CD4-positive, alpha-beta T cell treated with Interferon gamma for 1 hour (primary cell): Measurements from ENCODE around the gene DCTN1.
A peak's percentile ranks its signal among the peaks of the same experiment; 100 is the strongest.
"Not testable (repeated sequence)": the region's sequence is repeated elsewhere in the genome, so short reads cannot be mapped to it uniquely, and the experiment has no call there.

Source experiments
- DNase-seq: peaks from one replicate; pipeline ENCODE4 v3.0.0-alpha.2; 2020

The DCTN1 gene

DNA sequence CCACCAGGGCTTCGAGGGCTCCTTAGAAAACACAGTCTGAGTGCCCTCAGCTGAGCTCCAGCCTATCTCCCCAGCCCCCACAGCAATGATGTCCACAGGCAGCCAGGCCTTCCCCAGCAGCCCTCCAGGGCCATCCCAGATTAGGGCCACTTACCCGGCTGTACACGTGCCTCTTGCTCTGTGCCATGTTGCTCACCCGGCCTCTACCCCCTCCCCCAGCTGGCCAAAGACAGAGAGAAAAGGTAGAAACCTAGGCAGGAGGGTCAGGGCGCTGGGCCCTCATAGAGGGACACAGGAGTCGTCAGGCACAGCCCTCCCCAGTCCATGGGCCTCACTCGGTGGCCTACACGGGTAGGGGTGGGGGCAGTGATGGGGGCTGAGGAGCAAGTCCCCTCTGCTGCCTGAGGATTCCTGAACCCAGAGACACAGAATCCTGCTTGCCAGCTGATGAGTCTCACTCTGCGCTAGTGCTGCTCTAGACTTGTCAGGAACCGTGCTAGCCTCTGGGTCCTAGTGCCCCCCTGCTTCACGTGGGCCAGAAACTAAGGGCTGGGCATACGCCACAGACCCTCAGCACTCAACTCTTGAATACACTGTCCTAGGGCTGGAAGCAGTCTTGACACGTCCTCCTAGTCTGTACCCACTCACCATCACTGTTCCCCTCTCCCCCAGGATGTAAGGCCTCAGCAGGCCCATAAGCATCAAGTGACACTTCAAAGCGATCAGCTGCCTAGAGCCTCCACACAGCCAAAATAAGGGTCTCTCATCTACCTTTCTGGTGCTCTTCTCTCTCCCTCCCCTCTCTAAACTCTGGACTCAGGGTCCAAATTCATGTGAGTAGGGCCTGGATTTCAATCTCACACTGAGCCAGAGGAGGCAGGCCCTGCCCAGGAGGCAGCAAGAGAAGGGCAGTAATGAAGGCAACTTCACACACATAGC, at the start of gene DCTN1:
Gene DCTN1, minus strand, starts transcription at position 461 of the 939 bp plus-strand sequence. Its CDS starts 274 bp downstream, at position 187.
- DNase-seq = no peak

GRCh38 chr2:74428675-74429074, 48.6 kb upstream of the DCTN1 start:
- no peak for DNase-seq

GRCh38 chr2:74427551-74427950, 47.4 kb upstream of the DCTN1 start:
- DNase-seq = no peak

- no peak for DNase-seq
These were observed 46.2 kb upstream of the DCTN1 start for GRCh38 chr2:74426181-74426758.

GRCh38 chr2:74425523-74425922, 45.4 kb upstream of the DCTN1 start:
- DNase-seq = no peak

GRCh38 chr2:74424995-74425406, 44.9 kb upstream of the DCTN1 start:
- DNase-seq = no peak

GRCh38 chr2:74424139-74424992, 44.3 kb upstream of the DCTN1 start:
- no peak for DNase-seq

DNA sequence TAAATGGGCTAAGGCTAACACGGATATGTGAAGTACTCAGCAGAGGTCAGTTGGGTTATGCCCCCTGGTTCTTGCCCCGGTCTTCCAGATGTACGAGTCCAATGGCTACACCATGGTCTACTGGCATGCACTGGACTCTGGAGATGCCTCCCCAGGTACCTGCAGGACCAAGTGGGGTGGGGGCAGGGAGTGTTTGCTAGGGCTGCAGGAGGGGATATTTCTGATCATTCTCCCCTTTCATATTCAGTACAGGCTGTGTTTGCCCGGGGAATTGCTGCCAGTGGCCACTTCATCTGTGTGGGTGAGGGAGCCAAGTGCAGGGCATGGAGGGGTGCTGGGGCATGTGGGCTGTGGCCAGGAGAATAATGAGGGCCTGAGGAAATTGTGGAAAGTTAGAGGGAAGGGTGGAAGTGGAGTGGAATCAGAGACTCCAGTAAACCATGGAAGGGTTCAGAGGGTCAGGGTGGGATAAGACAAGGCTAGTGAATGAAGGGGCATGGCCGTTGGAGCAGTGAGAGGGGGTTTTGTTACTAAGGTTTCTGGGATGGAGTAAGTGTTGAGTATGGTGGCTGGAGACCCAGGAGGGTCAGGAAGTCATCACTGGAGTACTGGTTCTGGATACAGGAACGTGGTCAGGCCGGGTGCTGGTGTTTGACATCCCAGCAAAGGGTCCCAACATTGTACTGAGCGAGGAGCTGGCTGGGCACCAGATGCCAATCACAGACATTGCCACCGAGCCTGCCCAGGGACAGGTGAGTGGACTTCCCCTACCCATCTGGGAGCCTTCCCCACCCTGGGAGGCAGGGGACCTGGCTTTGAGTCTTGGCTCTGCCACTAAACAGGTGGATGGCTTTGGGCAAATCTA, 43.4 kb upstream of the DCTN1 start:
- no peak for DNase-seq

- peak; percentile 96 for DNase-seq
These were observed 41.2 kb upstream of the DCTN1 start, which contains the start of the genes C2orf81 and WDR54 for GRCh38 chr2:74421221-74421870. Gene C2orf81 (minus strand): TSS chr2:74421619. CDS start chr2:74421560, 59 bp downstream. Gene WDR54 (plus strand): TSS chr2:74421730. CDS start chr2:74422154, 424 bp downstream.

GRCh38 chr2:74420443-74421103, 40.5 kb upstream of the DCTN1 start:
- not testable (repeated sequence) for DNase-seq

DNA sequence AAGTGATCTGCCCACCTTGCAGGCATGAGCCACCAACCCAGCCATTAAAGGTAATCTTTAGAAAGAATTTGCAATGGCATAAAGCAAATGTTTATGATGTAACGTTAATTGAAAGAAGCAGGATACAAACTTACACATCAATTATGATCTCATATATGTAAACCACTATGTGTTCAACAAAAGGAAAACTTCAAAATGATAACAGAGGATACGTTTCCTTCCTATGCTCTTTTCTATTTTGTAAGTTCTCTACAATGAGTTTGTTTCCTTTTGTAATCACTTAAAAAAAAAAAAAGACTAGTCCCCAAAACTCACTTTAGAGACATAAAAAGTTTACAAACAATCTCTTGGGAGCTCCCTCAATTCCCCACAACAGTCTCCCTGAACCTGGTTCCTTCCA, 39.9 kb upstream of the DCTN1 start:
- no peak for DNase-seq

DNA sequence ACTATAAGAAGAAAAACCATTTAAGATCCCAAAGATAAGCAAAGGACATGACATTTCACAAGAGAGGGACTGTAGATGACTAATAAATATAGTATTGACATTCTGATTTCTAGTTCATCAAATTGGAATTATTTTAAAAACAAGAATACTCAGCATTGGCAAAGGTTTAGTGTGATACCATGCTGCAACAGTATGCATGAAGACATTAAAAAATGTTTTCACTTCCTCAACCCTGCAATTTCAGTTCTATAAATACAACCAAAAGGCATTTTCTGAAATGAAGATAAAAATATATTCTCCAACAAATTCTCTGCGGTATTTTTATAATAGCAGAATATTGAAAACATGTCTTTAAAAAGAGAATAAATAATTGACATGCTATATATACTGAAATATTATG, 39.2 kb upstream of the DCTN1 start:
- no peak for DNase-seq

GRCh38 chr2:74418312-74418711, 38.2 kb upstream of the DCTN1 start:
- DNase-seq = no peak

DNA sequence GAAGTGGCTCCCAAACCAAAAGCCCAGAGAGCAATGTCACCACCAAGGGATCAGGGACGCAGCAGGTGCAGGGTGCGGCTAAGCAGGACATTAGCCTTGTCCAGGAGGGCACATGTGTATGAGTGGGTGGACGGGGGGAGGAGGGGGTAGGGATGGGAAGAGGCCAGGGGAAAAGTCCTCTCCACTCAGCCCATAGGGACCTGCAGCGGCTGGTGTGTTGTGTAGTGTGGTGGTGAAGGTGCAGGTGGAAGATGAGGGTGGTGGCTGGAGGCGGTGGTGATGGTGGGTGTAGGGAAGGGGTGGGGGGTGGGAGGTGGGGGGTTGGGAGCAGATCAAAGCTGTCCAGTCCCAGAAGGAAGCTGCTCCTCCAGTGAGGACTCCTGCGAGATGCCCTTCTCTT, 37.7 kb upstream of the DCTN1 start:
- DNase-seq = no peak

DNA sequence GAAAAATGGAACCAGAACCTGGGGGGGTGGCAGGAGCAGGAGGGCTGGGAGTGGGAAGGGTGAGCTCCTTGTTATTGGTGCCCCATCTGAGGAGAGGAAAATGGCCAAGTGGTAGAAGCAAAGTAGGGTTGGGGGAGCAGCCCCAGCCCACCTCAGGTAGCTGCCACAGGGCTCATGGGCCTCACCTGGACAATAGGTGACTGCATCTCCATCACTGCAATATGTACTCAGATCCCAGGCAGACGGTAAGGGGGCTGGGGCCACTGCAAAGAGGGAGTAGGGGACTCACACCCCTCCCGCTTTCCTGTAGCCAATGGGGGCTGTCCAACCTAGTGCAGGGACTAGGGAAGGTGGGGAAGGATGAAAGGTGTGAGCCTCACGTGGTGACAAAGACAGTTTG, 37.1 kb upstream of the DCTN1 start:
- no peak for DNase-seq

- no peak for DNase-seq
These were observed 36.7 kb upstream of the DCTN1 start for GRCh38 chr2:74416778-74417177.

GRCh38 chr2:74415762-74416395, 35.8 kb upstream of the DCTN1 start:
- no peak for DNase-seq

DNA sequence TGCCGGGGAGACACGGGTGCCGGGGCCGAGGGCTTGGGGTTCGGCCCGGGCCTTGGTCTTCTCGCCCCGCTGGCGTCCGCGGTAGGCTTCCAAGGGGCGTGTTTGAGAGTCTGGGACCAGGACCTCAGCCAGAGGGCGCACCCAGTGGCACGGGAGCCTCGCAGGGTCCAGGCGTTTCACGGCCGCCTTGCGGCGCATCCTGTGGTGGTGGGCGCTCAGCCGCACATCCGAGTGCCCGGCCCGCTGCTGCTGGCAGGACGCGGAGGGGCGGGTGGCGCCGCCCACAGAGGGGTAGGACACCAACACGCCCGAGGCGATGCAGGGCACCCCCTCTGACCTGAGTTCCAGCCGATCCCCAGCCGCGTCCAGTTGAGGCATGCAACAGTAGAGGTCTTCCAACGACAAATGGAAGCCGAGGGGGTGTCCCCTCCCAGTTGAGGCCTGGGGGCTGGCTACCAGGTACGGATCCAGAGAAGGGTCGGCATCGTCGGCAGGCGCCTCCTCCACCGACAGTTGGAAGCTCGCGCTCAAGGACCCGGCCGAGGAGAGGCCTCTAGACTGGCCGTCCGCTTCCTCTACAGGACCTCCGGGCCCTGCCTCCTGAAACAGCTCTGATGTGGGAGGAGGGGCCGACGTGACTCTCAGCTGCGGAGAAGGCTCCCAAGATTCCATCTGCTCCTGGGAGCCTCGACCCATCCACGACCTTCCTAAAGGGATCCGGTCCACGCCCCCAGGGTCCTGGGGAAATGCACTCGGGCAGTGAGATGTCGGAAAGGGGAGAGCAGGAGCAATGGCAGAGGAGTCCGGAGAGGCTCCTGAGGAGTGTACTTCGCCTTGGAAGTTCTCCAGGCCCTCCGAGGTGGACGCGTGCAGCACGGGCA, 35.0 kb upstream of the DCTN1 start:
- peak; percentile 23 for DNase-seq

- no peak for DNase-seq
These were observed 34.3 kb upstream of the DCTN1 start for GRCh38 chr2:74414441-74414840.
